ENCODE results near the gene FEN1. TPM values are rescaled to one million over a fixed set of nuclear protein-coding genes. Genes with fewer than 3 reads are reported as not detected.

FEN1 gene
- total RNA-seq, 1 experiment from 2014 or later: 75.8 TPM

DNA sequence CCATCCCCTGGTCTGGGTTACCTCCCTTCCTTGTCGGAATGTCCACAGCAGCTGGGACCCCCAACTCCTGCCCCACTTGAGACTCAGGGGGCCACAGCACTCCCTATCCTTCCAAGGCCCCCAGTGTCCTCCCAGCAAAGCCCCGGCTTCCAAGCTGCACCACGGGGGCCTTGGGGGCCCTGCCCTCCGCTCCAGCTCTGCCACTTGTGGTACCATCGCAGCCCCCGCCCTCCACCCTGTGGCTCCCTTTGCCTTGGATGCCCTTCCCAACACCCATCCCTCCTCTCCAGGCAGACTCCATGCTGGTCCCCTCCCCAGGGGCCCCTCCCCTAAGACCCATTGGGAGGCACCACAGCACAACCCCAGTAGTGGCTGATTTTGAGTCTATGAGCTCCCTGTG lies 17.6 kb upstream of the FEN1 start:
- DNase-seq (ENCODE audit: low read depth): no peak

DNA sequence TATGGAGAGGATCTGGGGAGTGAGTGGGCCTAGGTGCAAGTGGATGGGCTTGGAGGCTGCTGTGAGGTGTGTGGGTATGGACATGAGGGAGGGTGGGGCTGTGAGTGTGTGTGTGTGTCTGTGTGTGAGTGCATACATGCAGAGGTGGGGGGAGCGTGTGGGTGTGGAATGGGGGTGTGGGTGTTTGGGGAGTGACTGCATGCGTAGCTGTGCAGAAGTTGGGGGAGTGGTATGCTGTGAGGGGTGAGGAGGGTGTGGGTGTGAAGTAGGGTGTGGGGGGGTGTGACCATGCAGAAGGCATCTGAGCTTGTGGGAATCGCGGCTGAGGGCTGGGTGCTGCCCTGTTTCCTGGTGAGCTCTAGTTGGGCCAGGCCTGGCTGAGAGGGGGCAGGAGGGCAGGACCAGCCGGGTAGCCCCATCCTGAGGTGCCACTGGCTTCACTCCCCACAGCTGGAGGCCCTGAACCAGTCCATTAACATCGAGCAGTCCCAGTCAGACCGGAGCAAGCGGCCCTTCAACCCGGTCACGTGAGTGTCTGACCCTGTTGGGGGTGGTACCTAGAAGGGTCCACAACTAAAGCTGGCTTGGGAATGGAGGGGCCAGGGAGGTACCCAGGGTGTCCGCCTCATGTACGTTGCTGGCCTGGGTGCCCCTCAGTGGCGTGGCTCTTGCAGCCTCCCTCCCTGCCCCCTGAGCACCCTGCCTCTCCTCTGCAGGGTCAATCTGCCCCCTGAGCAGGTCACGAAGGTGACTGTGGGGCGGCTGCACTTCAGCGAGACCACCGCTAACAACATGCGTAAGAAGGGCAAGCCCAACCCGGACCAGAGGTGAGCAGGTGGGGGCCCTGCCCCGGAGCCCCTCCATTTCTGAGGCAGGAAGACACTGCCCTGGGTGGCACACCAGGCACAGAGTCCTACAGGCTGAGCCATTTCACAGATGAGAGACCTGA lies 16.8 kb upstream of the FEN1 start:
- no peak for DNase-seq (ENCODE audit: low read depth)

DNA sequence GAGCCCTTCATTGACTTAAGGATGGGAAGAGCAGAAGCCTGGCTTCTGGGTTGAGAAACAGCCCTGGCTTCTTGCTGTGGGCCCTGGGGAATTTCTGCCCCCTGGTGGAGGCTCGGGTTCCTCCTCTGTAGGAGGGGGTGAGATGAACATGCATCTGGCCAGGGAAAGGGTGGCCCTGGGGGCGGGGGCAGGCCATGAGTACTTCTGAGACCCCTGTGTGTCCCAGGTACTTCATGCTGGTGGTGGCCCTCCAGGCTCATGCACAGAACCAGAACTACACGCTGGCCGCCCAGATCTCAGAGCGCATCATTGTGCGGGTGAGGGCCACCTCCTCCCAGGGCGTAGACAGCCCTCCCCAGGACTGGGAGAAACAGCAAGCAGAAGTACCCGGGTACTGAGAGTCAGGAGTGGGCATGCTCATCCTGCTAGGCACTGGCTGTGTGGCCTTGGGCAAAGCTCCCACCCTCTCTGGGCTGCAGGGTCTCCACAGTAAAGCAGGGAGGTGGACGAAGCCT lies 16.1 kb upstream of the FEN1 start:
- peak; percentile 38 for DNase-seq (ENCODE audit: low read depth)

DNA sequence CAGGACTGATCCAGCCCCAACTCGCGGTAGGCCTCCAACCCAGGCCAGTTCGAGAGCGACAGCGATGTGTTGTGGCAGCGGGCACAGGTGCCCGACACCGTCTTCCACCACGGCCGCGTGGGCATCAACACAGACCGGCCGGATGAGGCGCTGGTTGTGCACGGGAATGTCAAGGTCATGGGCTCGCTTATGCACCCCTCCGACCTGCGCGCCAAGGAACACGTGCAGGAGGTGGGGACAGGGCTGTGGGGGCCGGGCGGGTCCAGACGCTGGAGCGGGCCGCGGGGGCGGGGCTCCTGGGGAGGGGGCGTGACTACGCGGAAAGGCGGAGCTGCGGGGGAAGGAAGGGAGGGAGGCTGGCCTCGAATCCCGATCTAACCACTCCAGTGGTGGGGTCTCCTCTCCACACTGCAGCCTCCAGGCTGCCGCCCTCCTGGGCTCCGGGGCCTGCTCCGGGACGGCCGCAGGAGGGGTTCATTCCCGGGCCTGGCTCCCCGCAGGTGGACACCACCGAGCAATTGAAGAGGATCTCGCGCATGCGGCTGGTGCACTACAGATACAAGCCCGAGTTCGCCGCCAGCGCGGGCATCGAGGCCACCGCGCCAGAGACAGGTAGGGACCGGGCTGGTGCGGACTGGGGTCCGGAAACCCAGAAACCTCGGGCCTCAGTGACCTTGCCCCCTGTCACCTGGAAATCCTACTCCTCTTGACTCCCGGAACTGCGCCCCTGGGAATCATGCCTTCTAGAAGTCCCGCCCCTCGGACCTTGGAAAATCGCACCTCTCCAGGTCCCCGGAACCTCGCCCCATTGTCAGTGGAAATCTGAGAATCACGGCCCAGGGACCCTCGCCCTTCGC lies 15.2 kb upstream of the FEN1 start:
- DNase-seq (ENCODE audit: low read depth): peak; percentile 22

DNA sequence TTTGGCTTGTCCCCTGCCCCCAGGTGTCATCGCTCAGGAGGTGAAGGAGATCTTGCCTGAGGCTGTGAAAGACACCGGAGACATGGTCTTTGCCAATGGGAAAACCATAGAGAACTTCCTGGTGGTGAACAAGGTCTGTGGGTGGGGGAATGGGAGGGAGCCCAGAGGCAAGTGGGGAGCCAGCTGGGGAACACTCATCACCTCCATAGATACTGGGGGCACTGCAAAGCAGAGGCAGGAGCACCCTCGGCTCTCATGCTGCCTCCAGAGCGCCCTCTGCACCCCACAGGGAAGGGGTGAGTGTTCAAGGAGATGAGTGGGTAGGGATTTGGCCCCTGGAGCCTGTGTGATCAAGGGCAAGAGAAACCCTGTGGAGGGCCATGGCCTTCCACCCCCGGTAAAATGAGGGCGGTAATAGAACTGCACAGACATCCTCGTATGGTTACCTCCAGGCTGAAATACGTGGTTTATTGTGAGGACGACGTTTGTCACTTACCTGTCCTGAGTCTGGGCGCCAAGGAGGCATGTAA lies 14.3 kb upstream of the FEN1 start:
- no peak for DNase-seq (ENCODE audit: low read depth)

DNA sequence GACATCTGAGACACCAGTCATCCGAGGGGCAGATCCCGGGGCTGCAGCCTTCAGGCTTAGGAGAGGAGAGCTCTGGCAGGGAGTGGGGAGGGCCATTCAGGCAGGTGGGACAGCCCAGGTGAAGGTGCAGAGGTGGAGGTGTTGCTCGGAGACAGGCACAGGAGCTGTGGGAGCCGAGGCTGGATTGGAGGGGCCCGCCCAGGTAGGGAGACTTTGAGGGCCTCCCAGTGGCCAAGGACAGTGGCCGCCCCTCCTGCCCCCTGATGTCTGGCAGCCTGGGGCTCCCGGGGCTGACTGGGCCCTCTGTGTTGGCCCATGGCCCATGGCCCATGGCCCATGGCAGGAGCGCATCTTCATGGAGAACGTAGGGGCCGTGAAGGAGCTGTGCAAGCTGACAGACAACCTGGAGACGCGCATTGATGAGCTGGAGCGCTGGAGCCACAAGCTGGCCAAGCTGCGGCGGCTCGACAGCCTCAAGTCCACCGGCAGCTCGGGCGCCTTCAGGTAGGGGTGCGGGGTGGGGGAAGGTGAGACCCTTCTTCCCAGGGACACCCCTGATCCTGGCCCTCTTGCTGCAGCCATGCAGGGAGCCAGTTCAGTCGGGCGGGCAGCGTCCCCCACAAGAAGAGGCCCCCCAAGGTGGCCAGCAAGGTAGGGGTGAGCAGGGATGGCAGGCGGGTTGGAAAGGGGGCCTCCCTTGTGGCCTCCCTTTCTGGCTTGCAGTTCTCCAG lies 13.6 kb upstream of the FEN1 start:
- no peak for DNase-seq (ENCODE audit: low read depth)

DNA sequence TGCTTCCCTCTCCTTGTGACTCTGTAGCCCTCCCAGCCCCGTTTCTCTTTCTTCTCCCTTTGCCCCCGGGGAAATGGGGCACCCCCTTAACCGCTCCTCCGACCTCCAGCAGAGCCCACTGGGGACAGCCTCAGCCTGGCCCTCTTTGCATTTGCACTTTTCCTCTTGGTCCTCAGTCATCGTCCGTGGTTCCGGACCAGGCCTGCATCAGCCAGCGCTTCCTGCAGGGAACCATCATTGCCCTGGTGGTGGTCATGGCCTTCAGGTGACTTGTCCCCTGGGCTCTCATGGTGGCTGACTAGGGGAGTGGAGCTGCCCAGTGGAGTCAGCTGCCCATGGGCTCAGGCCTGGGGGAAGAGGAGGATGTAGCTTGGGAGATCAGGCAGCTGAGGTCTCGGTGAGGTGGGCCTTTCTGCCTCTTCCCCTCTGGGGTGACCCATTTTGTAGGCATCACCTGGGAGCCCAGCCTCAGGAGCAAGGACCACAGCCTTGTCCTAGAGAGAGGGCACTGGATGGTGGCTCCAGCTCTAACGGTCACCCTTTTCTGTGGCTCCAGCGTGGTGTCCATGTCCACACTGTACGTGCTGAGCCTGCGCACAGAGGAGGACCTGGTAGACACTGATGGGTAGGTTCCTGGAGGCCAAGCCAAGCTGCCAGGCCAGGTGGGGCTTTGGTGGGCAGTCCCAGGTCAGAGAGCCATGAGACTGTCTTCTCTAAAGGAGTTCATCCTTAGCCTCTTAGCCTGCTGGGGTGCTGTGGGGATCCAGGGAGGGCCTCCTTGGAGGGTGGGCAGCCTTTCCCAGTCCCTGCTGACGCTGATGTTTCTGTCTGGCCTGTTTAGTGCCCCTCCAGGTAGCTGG lies 12.8 kb upstream of the FEN1 start:
- no peak for DNase-seq (ENCODE audit: low read depth)

DNA sequence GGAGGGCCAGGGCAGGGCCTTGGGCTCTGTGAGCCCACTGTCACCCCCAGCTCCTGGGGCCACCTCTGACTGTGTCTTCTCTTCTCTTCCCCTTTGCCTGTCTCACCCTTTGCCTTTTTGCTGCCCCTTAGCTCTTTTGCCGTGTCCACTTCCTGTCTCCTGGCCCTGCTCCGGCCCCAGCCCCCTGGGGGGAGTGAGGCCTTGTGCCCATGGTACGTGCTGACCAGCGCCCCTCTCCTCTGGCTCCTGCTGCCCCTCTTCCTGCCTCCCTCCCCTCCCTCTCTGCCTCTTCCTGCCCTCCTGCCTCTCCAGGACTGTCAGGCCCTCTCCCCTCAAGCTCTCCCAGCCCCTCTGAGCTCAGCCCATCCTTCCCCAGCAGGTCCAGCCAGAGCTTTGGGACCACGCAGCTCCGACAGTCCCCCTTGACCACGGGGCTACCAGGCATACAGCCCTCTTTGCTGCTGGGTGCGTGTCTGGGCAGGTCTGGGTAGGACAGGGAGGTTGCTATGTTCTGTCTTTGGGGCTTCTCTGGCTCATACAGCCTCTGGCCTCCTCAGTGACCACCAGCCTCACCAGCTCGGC lies 12.0 kb upstream of the FEN1 start:
- DNase-seq (ENCODE audit: low read depth): no peak

DNA sequence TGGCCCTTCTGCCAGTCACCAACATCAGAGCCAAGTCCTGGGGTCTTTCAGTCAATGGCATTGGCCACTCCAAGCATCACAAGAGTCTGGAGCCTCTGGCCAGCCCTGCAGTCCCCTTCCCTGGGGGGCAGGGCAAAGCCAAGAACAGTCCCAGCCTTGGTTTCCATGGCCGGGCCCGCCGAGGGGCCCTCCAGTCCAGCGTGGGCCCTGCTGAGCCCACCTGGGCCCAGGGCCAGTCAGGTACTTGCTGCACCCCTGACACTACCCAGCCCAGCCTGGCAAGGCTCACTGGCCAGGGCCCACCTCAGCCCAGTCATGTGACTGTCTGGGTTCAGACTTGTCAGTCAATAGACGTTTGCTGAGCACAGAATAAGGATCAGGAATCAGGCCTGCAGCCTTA lies 11.1 kb upstream of the FEN1 start:
- no peak for DNase-seq (ENCODE audit: low read depth)

DNA sequence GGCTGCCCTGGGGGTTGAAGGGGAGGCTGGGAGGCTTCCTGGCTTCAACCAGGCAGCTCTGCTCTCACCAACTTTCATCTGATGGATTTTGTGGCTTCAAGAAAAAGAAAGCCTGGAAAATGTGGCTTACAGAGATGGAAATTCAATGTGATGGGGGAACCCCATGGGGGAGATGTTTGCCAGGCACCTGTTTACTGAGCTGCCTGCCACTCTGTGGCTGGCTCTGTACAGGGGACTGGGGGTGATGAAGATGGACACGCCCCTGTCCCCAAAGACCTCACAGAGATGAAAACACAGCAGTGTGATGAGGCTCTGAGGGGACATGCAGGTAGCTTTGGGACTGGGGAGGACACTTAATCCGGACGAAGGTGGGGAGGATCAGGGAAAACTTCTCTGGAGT lies 10.4 kb upstream of the FEN1 start:
- DNase-seq (ENCODE audit: low read depth): no peak

DNA sequence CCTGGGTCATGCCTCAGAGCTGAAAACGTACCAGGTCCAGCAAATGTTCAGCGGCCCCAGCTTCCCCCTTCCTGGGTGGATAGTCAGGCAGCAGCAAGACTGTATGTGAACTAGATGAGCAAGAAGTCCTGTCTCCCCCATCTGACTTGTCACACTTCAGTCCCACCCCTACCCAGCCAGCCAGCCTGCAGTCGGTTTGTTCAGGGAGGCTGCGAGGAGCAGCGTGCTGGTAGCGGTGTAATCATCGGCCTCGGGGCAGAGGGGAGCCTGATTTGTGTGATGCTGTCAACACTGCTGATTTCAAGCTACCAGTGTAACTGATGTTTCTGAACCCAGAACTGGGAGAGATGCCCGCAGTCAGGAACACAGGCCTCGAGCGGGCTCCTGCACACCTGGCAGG lies 9.9 kb upstream of the FEN1 start:
- no peak for DNase-seq (ENCODE audit: low read depth)

DNA sequence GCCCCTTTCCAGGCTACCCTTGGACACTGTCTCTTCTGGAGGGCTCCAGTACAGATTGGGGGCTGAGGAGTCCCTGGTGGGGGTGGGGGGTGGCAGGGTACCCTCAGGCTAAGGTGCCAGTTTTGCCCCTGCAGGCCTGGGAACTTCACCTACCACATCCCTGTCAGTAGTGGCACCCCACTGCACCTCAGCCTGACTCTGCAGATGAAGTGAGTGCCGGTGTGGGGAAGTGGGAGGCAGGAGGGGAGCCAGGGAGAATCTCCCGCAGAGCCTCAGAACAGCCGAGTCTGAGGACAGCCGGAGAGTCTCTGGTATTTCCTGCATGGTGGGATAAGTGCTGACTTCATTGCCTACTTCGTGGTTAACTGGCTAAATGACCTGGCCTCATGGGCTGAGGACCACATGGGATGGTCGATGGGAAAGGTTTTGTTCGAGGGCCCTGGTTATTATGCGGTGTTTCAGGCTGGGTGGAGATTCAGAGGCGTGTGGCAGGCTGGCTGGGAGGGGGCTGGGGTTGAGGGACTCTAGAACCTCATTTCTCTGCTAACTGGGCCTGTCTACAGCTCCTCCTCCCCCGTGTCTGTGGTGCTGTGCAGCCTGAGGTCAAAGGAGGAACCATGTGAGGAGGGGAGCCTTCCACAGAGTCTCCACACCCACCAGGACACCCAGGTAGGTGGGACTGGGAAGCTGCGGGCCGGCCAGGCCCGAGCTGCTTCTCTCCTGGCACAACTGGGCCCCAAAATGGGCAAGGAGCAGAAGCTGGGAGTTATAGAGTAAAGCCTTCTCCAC lies 8.8 kb upstream of the FEN1 start:
- no peak for DNase-seq (ENCODE audit: low read depth)

DNA sequence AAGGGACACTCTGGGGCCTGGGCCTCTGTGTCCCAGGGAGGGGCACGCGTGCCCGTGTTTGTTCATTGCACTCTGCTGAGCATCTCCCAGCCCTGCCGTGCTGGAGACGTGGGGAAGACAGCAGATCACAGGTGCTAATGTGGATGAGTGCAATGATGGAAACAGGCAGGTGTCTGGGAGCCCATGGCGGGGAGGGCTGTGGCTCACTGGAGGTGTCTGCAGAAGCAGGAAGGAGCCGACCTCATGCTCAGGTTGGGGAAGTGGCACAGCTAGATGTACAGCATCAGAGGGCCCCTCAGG lies 8.3 kb upstream of the FEN1 start:
- no peak for DNase-seq (ENCODE audit: low read depth)

DNA sequence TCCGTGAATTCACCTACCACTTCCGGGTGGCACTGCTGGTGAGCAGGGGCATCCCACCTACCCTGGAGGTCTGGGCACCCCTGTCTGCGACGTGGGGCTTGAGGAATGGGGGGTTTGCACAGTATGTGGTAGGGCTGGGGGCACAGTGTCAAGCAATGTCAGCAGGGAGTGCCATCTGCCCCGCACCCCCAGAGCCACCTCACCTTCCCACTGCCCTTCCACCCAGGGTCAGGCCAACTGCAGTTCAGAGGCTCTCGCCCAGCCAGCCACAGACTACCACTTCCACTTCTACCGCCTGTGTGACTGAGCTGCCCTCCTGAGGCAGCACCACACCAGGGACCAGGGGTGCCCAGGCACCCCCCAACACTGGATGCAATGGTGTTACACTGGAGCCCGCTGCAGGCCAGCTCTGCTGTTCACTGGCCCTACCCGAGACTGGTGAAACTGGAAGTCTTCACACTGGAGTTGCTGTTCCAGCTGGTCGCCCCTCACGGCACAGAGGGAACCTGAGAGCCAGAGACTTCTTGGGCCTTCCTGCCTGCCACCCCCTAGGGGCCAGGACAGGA lies 6.8 kb upstream of the FEN1 start:
- no peak for DNase-seq (ENCODE audit: low read depth)

DNA sequence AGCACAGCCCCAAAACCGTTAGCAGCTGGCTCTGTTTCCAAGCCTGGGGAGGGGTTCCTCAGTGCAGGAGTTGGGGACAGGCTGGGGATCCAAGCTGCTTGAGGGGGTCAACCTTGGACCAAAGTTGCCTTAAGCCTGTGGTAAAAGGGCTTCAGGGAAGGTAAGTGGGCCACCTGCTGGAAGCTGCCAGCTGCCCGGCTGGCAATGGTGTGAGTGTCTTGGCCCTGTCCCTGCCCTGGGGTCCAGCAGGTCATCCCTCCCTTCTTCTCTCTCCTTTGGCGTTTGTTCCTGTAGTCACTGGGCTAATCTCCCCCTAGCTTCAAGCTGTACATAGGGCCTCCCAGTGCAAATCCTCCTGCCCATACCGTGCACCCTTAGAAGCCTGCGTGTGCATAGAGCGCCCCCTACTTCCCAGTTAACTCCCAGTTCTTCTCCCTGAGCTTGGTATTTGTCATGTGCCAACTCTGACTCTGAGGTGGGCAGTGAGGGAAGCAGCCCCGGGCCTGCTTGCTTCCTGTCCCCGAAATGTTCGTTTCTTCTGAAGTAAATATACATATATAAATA lies 4.7 kb upstream of the FEN1 start:
- peak; percentile 12 for DNase-seq (ENCODE audit: low read depth)

DNA sequence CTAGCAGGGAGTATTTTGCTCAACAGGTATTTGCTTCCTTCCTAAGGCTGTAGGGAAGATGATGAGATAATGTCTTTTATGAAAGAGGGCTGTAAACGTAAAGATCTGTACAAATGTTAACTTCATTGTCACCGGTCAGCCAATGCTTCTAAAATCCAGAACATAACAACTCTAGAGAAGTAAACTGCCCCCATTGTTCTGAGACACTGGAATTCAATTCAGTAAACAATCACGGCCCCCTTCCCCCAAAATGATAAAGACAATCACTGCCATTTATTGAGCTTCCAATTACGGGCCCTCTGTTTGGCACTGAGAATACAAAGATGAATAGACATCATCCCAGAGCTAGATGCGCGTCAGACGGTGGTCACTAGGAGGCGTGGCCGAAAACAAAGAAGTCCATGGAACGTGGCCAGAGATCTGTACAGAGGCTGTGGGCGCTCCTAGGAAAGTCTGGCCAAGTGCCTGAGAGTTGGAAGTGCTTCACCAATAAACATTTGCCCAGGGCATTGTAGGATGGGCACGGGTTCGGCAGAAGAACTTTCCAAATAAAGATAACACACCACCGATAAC lies 888 bp upstream of the FEN1 start:
- peak; percentile 88 for DNase-seq (ENCODE audit: low read depth)

DNA sequence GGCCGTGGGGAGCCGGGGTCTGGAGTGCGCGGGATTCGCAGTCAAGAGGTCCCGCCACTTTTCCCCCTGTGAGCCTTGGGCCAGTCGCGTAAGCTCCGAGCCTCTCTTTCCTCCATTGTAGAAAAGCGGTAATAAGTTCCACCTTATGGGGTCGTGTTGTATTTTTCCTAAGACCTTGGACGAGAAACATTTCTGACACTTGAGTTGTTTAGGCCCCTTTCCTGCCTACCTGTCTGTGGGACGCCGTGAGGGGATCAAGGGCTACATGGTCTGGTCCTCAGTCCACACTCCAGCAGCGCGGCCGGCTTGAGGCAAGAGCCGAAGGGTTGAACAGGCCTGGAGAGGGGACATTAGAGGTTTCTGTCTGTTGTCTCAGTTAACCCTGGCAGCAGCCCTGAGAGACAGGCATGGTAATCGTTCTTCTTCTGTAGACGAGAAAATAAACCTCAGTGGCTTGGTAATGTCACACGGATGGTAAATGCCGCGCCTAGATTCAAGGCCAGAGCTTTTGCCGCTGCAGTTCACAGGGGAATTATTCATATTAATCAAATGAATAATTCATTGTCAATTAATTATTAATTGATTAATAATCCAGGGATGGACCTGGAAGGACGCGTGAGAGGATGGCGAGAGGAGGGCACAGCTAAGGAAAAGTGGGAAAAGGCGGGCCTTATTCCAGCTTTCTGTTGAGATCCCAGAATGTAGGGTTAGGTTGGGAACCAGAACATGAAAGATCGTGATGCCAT lies 545 bp downstream of the FEN1 start:
- no peak for DNase-seq (ENCODE audit: low read depth)

DNA sequence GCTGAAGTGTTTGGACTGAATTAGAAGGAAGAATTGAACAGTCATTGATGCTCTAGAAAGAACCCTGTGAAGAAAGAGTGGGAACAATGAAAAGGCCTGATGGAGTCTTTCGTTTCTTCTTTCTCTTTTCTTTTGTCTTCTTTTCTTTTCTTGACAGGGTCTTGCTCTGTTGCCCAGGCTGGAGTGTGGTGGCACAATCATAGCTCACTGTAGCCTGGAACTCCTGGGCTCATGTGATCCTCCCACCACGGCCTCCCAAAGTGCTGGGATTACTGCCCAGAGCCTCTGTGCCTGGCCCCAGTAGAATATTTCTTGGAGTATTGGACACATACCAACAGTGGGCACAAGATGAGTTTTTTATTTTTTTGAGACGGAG lies 1.1 kb downstream of the FEN1 start:
- peak; percentile 14 for DNase-seq (ENCODE audit: low read depth)

Measured in RPMI7951 (cell line).